ENCODE data around the gene PDE6D. TPM values are rescaled to one million over a fixed set of nuclear protein-coding genes. Genes with fewer than 3 reads are reported as not detected.
A peak's percentile ranks its signal among the peaks of the same experiment; 100 is the strongest.

PDE6D gene
- polyA plus RNA-seq (ENCODE audit: insufficient read length in 3 of 3): 10 to 100 TPM; 24.3 to 26.1 (median 25.6) TPM
- long read RNA-seq, donor 1, transcript PDE6D-201 (5 exons, 1,175 nt): major isoform, 6 of 7 reads
- long read RNA-seq, donor 1, partial matches to known transcripts: 0 of 7 reads
- long read RNA-seq, donor 1, other reads (novel, unspliced or antisense): 0 of 7 reads
- long read RNA-seq, donor 2, transcript PDE6D-201 (5 exons, 1,175 nt): major isoform, 8 of 19 reads
- long read RNA-seq, donor 2, partial matches to known transcripts: 0 of 19 reads
- long read RNA-seq, donor 2, other reads (novel, unspliced or antisense): 7 of 19 reads
- long read RNA-seq, donor 3, transcript PDE6D-201 (5 exons, 1,175 nt): major isoform, 19 of 22 reads
- long read RNA-seq, donor 3, partial matches to known transcripts: 0 of 22 reads
- long read RNA-seq, donor 3, other reads (novel, unspliced or antisense): 0 of 22 reads
- long read RNA-seq, donor 4, transcript PDE6D-201 (5 exons, 1,175 nt): major isoform, 7 of 8 reads
- long read RNA-seq, donor 4, partial matches to known transcripts: 0 of 8 reads
- long read RNA-seq, donor 4, other reads (novel, unspliced or antisense): 0 of 8 reads
- long read RNA-seq, donor 5: 0 reads
- long read RNA-seq, donor 6, transcript PDE6D-201 (5 exons, 1,175 nt): major isoform, 7 of 8 reads
- long read RNA-seq, donor 6, partial matches to known transcripts: 0 of 8 reads
- long read RNA-seq, donor 6, other reads (novel, unspliced or antisense): 0 of 8 reads
- long read RNA-seq, donor 7, transcript PDE6D-201 (5 exons, 1,175 nt): major isoform, 6 of 8 reads
- long read RNA-seq, donor 7, partial matches to known transcripts: 0 of 8 reads
- long read RNA-seq, donor 7, other reads (novel, unspliced or antisense): 0 of 8 reads
- long read RNA-seq, donor 8, transcript PDE6D-201 (5 exons, 1,175 nt): major isoform, 19 of 21 reads
- long read RNA-seq, donor 8, partial matches to known transcripts: 0 of 21 reads
- long read RNA-seq, donor 8, other reads (novel, unspliced or antisense): 0 of 21 reads
- long read RNA-seq, donor 9, transcript PDE6D-201 (5 exons, 1,175 nt): major isoform, 13 of 13 reads
- long read RNA-seq, donor 9, partial matches to known transcripts: 0 of 13 reads
- long read RNA-seq, donor 9, other reads (novel, unspliced or antisense): 0 of 13 reads
- long read RNA-seq, donor 10, transcript PDE6D-201 (5 exons, 1,175 nt): major isoform, 7 of 10 reads
- long read RNA-seq, donor 10, partial matches to known transcripts: 0 of 10 reads
- long read RNA-seq, donor 10, other reads (novel, unspliced or antisense): 0 of 10 reads
- long read RNA-seq, donor 11, transcript PDE6D-201 (5 exons, 1,175 nt): major isoform, 5 of 5 reads
- long read RNA-seq, donor 11, partial matches to known transcripts: 0 of 5 reads
- long read RNA-seq, donor 11, other reads (novel, unspliced or antisense): 0 of 5 reads
- long read RNA-seq, donor 12, transcript PDE6D-201 (5 exons, 1,175 nt): major isoform, 5 of 10 reads
- long read RNA-seq, donor 12, partial matches to known transcripts: 0 of 10 reads
- long read RNA-seq, donor 12, other reads (novel, unspliced or antisense): 0 of 10 reads
- long read RNA-seq, donor 13, transcript PDE6D-201 (5 exons, 1,175 nt): major isoform, 12 of 14 reads
- long read RNA-seq, donor 13, partial matches to known transcripts: 0 of 14 reads
- long read RNA-seq, donor 13, other reads (novel, unspliced or antisense): 0 of 14 reads
- long read RNA-seq, donor 14, transcript PDE6D-201 (5 exons, 1,175 nt): major isoform, 7 of 17 reads
- long read RNA-seq, donor 14, partial matches to known transcripts: 0 of 17 reads
- long read RNA-seq, donor 14, other reads (novel, unspliced or antisense): 10 of 17 reads
- long read RNA-seq, donor 15, partial matches to known transcripts: 0 of 4 reads
- long read RNA-seq, donor 15, other reads (novel, unspliced or antisense): 0 of 4 reads
- long read RNA-seq, donor 16, transcript PDE6D-201 (5 exons, 1,175 nt): major isoform, 22 of 25 reads
- long read RNA-seq, donor 16, partial matches to known transcripts: 0 of 25 reads
- long read RNA-seq, donor 16, other reads (novel, unspliced or antisense): 0 of 25 reads

GRCh38 chr2:231780909-231781797, at the start of gene PDE6D:
Gene PDE6D, minus strand, starts transcription at chr2:231781282. Its CDS starts 168 bp downstream, at chr2:231781114.
- DNase-seq (ENCODE audit: extremely low read depth in 1 of 11, low read depth in 9 of 11, low spot score in 4 of 11): peak; percentile 91 to 100 (median 97)

GRCh38 chr2:231821908-231822307, 40.8 kb upstream of the PDE6D start:
- DNase-seq (ENCODE audit: extremely low read depth in 1 of 11, low read depth in 9 of 11, low spot score in 4 of 11): no peak

- DNase-seq (ENCODE audit: extremely low read depth in 1 of 11, low read depth in 9 of 11, low spot score in 4 of 11): no peak
Measured at GRCh38 chr2:231820786-231821303, 39.8 kb upstream of the PDE6D start.

- DNase-seq (ENCODE audit: extremely low read depth in 1 of 11, low read depth in 9 of 11, low spot score in 4 of 11): no peak
Measured at GRCh38 chr2:231819447-231820042, 38.5 kb upstream of the PDE6D start.

- DNase-seq (ENCODE audit: extremely low read depth in 1 of 11, low read depth in 9 of 11, low spot score in 4 of 11): no peak
Measured at GRCh38 chr2:231816327-231817026, 35.4 kb upstream of the PDE6D start.

GRCh38 chr2:231810905-231811304, 29.8 kb upstream of the PDE6D start:
- no peak for DNase-seq (ENCODE audit: extremely low read depth in 1 of 11, low read depth in 9 of 11, low spot score in 4 of 11)

- DNase-seq (ENCODE audit: extremely low read depth in 1 of 11, low read depth in 9 of 11, low spot score in 4 of 11): no peak
Measured at GRCh38 chr2:231807020-231807419, 25.9 kb upstream of the PDE6D start.

- no peak for DNase-seq (ENCODE audit: extremely low read depth in 1 of 11, low read depth in 9 of 11, low spot score in 4 of 11)
Measured at GRCh38 chr2:231803501-231804138, 22.5 kb upstream of the PDE6D start.

GRCh38 chr2:231800493-231801091, 19.5 kb upstream of the PDE6D start:
- peak in 2 of 11 donors; percentile 9 to 22 for DNase-seq (ENCODE audit: extremely low read depth in 1 of 11, low read depth in 9 of 11, low spot score in 4 of 11)

- peak in 3 of 11 donors; percentile 11 to 30 (median 13) for DNase-seq (ENCODE audit: extremely low read depth in 1 of 11, low read depth in 9 of 11, low spot score in 4 of 11)
Measured at GRCh38 chr2:231795525-231796327, 14.6 kb upstream of the PDE6D start.

- DNase-seq (ENCODE audit: extremely low read depth in 1 of 11, low read depth in 9 of 11, low spot score in 4 of 11): no peak
Measured at GRCh38 chr2:231794383-231794782, 13.3 kb upstream of the PDE6D start.

GRCh38 chr2:231791107-231791506, 10.0 kb upstream of the PDE6D start:
- no peak for DNase-seq (ENCODE audit: extremely low read depth in 1 of 11, low read depth in 9 of 11, low spot score in 4 of 11)

GRCh38 chr2:231786917-231787292, 5.8 kb upstream of the PDE6D start:
- no peak for DNase-seq (ENCODE audit: extremely low read depth in 1 of 11, low read depth in 9 of 11, low spot score in 4 of 11)
